BLaER1 treated with 17β-estradiol and CSF1 and Interleukin-3, amounts not matched to agents 10 nM and 100 nM (cell line): ENCODE measurements around the gene AHI1.

Source experiments
- H3K27ac ChIP-seq, 11 experiments: shearing (Covaris generic); formaldehyde crosslinking; 2 replicates each; pipeline ENCODE4 v1.8.1; 2022
- H3K27me3 ChIP-seq, 11 experiments: shearing (Covaris generic); formaldehyde crosslinking; 2 replicates each; pipeline ENCODE4 v1.8.1; 2022
- H3K36me3 ChIP-seq, 11 experiments: shearing (Covaris generic); formaldehyde crosslinking; 2 replicates each; pipeline ENCODE4 v1.8.1; 2022
- H3K4me1 ChIP-seq, 10 experiments: shearing (Covaris generic); formaldehyde crosslinking; 2 replicates each; pipeline ENCODE4 v1.8.1; 2022
- H3K4me2 ChIP-seq, 11 experiments: shearing (Covaris generic); formaldehyde crosslinking; 2 replicates each; pipeline ENCODE4 v1.8.1; 2022
- H3K4me3 ChIP-seq, 10 experiments: shearing (Covaris generic); formaldehyde crosslinking; 2 replicates each; pipeline ENCODE4 v1.8.1; 2022
- H3K9ac ChIP-seq, 11 experiments: shearing (Covaris generic); formaldehyde crosslinking; 2 replicates each; pipeline ENCODE4 v1.8.1; 2022
- H3K9me3 ChIP-seq, 11 experiments: shearing (Covaris generic); formaldehyde crosslinking; replicated peaks in 1 of 11; 2 replicates each; pipeline ENCODE4 v1.8.1; 2022
- H4K20me1 ChIP-seq, 11 experiments: shearing (Covaris generic); formaldehyde crosslinking; 2 replicates each; pipeline ENCODE4 v1.8.1; 2022
- Cebpa-rat ChIP-seq, 11 experiments: shearing (Covaris generic); IDR thresholded peaks; 2 replicates each; pipeline ENCODE4 v1.8.1; 2022

AHI1 gene

DNA sequence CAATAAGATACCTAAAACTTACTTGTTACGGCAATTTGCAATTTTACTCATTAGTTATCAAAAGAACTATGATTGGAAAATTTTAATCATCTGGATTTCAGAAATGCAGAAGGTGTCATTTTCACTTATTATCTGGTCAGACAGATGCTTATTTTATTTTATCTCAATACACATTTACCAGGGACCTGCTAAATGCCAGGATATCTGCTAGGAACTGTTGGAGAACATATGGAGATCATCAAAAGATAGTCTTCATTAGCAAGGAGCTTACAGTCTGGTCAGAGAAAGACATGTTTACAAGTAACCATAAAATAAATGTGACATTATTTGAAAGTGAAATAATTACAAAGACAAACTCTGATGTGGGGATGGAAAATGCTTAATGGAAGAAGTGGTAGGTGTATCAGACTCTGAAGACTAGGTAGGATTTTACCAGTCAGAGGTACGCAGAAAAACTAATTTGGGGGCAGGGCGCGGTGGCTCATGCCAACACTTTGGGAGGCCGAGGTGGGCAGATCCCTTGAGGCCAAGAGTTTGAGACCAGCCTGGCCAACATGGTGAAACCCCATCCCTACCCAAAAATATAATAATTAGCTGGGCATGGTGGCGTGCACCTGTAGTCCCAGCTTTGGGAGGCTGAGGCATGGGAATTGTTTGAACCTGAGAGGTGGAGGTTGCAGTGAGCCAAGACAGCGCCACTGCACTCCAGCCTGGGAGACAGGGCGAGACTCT lies 178.6 kb downstream of the AHI1 start:
- H3K9ac ChIP-seq: no peak overlapping the region

DNA sequence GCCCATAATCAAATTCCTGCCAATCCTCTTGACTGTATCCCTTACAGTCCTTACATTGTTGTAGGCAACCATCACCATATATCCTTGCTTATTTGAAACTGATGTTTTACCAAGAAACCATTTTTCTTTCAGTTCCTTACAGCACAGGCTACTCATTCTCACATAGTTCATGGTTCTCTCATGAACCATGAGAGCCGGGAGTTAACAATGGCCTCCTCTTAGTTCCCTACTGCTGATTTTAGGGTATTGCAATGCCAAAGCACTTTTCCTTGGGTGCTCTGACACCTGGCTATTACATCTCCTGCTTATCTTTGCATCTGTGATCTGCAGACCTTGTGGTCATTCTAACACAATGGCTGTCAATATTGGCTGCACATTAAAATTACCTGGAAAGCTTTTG lies 183.0 kb downstream of the AHI1 start:
- no peak for TF ChIP-seq Cebpa-rat (IDR thresholded peaks at IDR 0.05)
- Histone ChIP-seq H3K9ac (no peak overlapping the region), H3K36me3 (peaks cover 0 to 20% (median 0%) of the 10 kb centered on the region in 11 experiments; a peak in 5 of 22 replicates), H3K4me3 (no peak overlapping the region), H3K27me3 (no peaks in the 10 kb centered on the region), H3K9me3 (no peaks in the 10 kb centered on the region), H4K20me1 (no peaks in the 10 kb centered on the region), H3K4me1 (peaks cover 0 to 24% (median 8%) of the 10 kb centered on the region in 10 experiments; a peak in 11 of 20 replicates), H3K27ac (no peak overlapping the region), H3K4me2 (peak overlapping the region in 3 of 11 experiments; percentile 0 to 4 (median 1); a peak in 1 of 22 replicates)

More for the DNA sequence above, 178.6 kb downstream of the AHI1 start:
- TF ChIP-seq Cebpa-rat (IDR thresholded peaks at IDR 0.05): no peak
- peaks cover 0 to 13% (median 0%) of the 10 kb centered on the region in 11 experiments; a peak in 2 of 22 replicates for H3K36me3 ChIP-seq
- H3K4me1 ChIP-seq: peaks cover 7 to 31% (median 15%) of the 10 kb centered on the region in 10 experiments
- H3K4me3 ChIP-seq: no peak overlapping the region
- no peaks in the 10 kb centered on the region for H4K20me1 ChIP-seq
- no peak overlapping the region for H3K4me2 ChIP-seq
- H3K9me3 ChIP-seq: no peaks in the 10 kb centered on the region
- H3K27ac ChIP-seq: no peak overlapping the region
- no peaks in the 10 kb centered on the region for H3K27me3 ChIP-seq

DNA sequence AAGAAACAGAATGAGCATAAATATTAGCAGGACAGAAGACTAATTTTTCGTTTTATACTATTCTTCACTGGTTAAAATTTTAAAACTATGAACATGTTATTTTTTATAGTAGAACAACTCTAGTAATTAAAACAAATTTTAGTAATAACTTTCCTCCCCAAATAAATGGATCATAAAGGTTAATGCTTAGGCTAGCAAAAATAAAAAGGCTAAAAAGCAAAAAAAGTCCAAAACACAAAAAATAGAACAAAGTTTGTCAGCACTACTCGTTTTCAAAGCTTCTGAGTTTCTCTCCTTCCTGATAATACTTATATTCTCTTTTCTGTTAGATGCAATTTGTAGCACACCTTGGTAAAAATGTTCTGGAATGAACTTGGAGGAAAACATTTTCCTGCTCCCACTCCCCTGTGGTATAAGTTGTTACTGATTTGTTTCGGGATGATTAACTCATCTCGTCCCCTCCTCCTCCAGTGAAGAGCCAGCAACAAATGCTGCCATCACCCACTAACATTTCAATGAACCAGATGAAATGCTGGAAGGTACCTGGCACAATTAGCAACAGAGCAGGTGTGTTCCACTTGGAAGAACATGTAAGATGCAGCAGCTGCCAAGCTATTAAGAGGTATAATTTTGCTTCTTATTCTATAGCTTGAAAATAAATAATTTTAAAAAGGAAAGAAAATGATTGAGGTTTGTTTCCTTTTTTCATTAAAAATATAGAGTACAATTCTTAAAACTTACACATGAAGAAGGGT lies 185.9 kb downstream of the AHI1 start:
- H3K4me1 ChIP-seq: peaks cover 7 to 49% (median 25%) of the 10 kb centered on the region in 10 experiments
- H3K4me3 ChIP-seq: no peak overlapping the region
- no peaks in the 10 kb centered on the region for H3K27me3 ChIP-seq
- no peak for TF ChIP-seq Cebpa-rat (IDR thresholded peaks at IDR 0.05)
- no peak overlapping the region for H3K9ac ChIP-seq
- H4K20me1 ChIP-seq: no peaks in the 10 kb centered on the region
- H3K4me2 ChIP-seq: no peak overlapping the region
- H3K9me3 ChIP-seq: peaks cover 0 to 6% (median 0%) of the 10 kb centered on the region in 11 experiments; a peak in 3 of 22 replicates
- H3K36me3 ChIP-seq: peaks cover 0 to 9% (median 3%) of the 10 kb centered on the region in 11 experiments; a peak in 7 of 22 replicates
- no peak overlapping the region for H3K27ac ChIP-seq

DNA sequence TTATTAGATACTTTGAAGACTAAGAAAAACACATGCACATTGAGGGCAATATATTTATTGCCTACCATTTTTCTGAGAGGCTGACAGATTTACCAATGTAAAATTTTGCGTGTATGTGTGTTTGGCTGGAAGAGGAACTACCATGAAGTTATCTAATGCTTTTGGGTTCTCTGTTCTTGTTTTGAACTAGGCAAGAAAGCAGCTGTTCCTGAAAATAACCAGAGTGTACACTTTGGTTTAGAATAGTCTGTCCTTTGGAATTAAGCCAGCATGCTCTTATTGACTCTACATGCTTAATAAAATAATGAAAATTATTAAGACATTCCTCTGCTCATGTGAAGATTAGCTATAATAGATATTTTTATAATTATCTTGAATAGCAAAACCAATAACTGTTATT lies 187.2 kb downstream of the AHI1 start:
- Histone ChIP-seq H4K20me1 (no peaks in the 10 kb centered on the region), H3K4me3 (no peak overlapping the region), H3K4me2 (peak overlapping the region in 1 of 11 experiments; percentile 2; a peak in 2 of 22 replicates), H3K9me3 (peaks cover 0 to 6% (median 0%) of the 10 kb centered on the region in 11 experiments; a peak in 3 of 22 replicates), H3K36me3 (peaks cover 0 to 9% (median 0%) of the 10 kb centered on the region in 11 experiments; a peak in 6 of 22 replicates), H3K27ac (no peak overlapping the region), H3K27me3 (no peaks in the 10 kb centered on the region), H3K4me1 (peaks cover 14 to 62% (median 38%) of the 10 kb centered on the region in 10 experiments), H3K9ac (no peak overlapping the region)
- TF ChIP-seq Cebpa-rat (IDR thresholded peaks at IDR 0.05): no peak

DNA sequence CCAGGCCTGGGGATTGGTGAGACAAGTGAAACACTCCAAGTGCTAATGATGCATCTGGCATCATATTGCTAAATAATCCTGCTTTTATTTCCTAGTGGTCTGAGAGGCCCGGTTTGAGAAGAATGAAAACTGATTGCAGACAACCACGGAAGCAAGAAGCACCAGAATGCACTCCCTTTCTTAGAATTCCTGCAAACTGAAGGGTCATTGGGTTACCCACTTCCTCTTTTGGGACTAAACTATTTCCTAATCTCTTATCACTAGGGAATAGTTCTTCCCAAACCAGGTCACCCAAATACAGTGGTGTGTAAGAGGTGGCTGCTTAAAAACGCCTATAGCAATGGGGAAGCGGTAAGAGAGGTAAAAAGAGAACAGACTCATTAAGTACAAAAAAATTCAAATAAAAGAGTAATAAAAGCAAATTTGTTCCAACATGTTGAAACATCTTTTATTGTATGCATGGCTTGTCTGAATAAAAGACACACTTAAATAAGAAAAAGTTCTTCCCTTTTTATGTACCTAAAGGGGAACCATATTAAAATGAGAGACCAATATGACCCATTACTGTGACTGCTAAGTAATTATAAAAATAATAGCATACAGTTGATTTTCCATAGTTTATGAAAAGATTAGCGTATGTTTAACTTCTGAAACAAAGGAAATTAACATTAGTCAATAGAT lies 190.7 kb downstream of the AHI1 start:
- Histone ChIP-seq H3K4me3 (peak overlapping the region in 2 of 10 experiments; percentile 0 to 19; a peak in 1 of 20 replicates), H3K36me3 (peaks cover 4 to 26% (median 17%) of the 10 kb centered on the region in 11 experiments; a peak in 18 of 22 replicates), H3K9me3 (peaks cover 0 to 32% (median 22%) of the 10 kb centered on the region in 11 experiments; a peak in 17 of 22 replicates), H3K27ac (peak overlapping the region in 10 of 11 experiments; percentile 13 to 83 (median 75); a peak in 19 of 22 replicates), H3K4me1 (peaks cover 14 to 62% (median 42%) of the 10 kb centered on the region in 10 experiments), H4K20me1 (no peaks in the 10 kb centered on the region), H3K9ac (peak overlapping the region in 7 of 11 experiments; percentile 13 to 62 (median 54); a peak in 12 of 22 replicates), H3K27me3 (no peaks in the 10 kb centered on the region), H3K4me2 (peak overlapping the region; percentile 63 to 89 (median 76))
- peak in 9 of 11 experiments; percentile 24 to 89 (median 66); a peak in 13 of 22 replicates for TF ChIP-seq Cebpa-rat (IDR thresholded peaks at IDR 0.05)

DNA sequence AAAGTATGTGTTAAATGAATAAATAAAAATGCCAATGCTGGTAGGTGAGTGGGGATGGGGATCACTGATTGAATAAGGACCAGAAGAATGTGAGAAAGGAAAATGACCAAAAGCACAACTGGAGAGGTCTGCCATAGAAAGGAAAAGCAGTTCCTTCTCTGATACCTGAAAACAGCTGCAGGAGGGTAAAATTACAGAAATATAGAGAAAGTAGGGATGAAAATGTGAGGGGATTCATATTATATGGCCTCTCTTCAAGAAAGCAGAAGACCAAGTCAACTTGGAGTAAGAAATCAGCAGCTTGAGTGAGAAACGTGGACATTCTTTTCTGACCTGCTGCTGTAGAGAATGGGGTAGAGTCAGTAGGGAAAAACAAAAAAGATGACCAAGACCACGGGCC lies 191.4 kb downstream of the AHI1 start:
- Histone ChIP-seq H3K9ac (peak overlapping the region in 8 of 11 experiments; percentile 7 to 62 (median 52); a peak in 12 of 22 replicates), H4K20me1 (no peaks in the 10 kb centered on the region), H3K9me3 (peaks cover 0 to 37% (median 22%) of the 10 kb centered on the region in 11 experiments; a peak in 17 of 22 replicates), H3K4me1 (peaks cover 14 to 62% (median 42%) of the 10 kb centered on the region in 10 experiments), H3K27me3 (no peaks in the 10 kb centered on the region), H3K4me3 (peak overlapping the region in 2 of 10 experiments; percentile 0 to 12; a peak in 1 of 20 replicates), H3K36me3 (peaks cover 4 to 31% (median 17%) of the 10 kb centered on the region in 11 experiments; a peak in 18 of 22 replicates), H3K4me2 (peak overlapping the region; percentile 63 to 89 (median 76)), H3K27ac (peak overlapping the region in 10 of 11 experiments; percentile 13 to 83 (median 75); a peak in 19 of 22 replicates)
- TF ChIP-seq Cebpa-rat (IDR thresholded peaks at IDR 0.05): no peak

DNA sequence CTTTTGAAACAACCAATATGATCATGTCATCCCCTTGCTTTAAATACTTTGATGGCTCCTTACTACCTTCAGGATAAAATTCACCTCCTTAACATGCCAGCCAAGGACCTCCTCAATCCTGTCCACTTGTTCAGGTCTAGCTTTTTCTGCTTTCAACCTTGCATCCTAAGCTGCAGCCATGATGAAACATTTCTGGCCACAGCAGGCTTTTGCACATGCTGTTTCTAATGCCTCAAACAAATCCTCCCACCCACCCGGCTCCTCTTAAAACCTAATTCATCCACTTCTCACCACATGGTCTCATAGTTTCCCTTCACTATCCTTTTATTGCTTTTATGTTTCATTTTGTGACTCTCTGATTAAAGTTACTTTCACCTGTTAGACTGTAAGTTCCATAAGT lies 191.9 kb downstream of the AHI1 start:
- TF ChIP-seq Cebpa-rat (IDR thresholded peaks at IDR 0.05): no peak
- H3K9me3 ChIP-seq: peaks cover 0 to 37% (median 22%) of the 10 kb centered on the region in 11 experiments; a peak in 17 of 22 replicates
- peak overlapping the region in 1 of 11 experiments; percentile 62; a peak in 1 of 22 replicates for H3K9ac ChIP-seq
- H3K4me3 ChIP-seq: 0 out of 20 replicates have a peak overlapping the region, but pooled peaks of 1 of the 10 experiments have one; percentile 12
- H3K36me3 ChIP-seq: peaks cover 4 to 31% (median 17%) of the 10 kb centered on the region in 11 experiments; a peak in 18 of 22 replicates
- H3K27ac ChIP-seq: peak overlapping the region in 9 of 11 experiments; percentile 58 to 83 (median 76); a peak in 15 of 22 replicates
- peak overlapping the region; percentile 63 to 89 (median 76); a peak in 21 of 22 replicates for H3K4me2 ChIP-seq
- H4K20me1 ChIP-seq: no peaks in the 10 kb centered on the region
- H3K4me1 ChIP-seq: peaks cover 14 to 58% (median 38%) of the 10 kb centered on the region in 10 experiments
- no peaks in the 10 kb centered on the region for H3K27me3 ChIP-seq

DNA sequence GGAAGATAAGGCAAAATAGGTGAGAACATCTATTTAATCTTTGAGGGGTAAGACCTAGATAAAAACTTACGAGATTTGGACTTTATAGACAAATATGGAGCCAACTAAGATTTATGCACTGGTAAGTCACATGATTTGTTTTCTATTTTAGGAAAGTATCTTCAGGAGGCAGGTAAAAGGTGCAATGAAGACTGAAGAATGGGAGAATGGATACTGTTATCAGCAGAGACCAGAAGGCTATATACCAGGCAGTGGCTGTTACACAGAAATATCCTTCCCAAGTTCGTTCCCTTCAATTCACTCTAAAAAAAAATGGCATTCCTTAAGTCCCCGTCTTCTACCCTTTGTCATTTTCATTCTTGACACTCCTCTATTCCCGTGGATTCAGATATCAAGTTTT lies 192.7 kb downstream of the AHI1 start:
- Histone ChIP-seq H3K27ac (peak overlapping the region in 2 of 11 experiments; percentile 80 to 83; a peak in 3 of 22 replicates), H3K4me3 (no peak overlapping the region), H4K20me1 (no peaks in the 10 kb centered on the region), H3K27me3 (no peaks in the 10 kb centered on the region), H3K9ac (no peak overlapping the region), H3K9me3 (peaks cover 0 to 37% (median 22%) of the 10 kb centered on the region in 11 experiments; a peak in 17 of 22 replicates), H3K4me1 (peaks cover 14 to 51% (median 36%) of the 10 kb centered on the region in 10 experiments), H3K36me3 (peaks cover 4 to 31% (median 17%) of the 10 kb centered on the region in 11 experiments; a peak in 18 of 22 replicates), H3K4me2 (peak overlapping the region in 7 of 11 experiments; percentile 73 to 89 (median 80); a peak in 10 of 22 replicates)
- no peak for TF ChIP-seq Cebpa-rat (IDR thresholded peaks at IDR 0.05)
